AG09309 (cell line): ENCODE data around the gene AKAP8.
A peak's percentile ranks its signal among the peaks of the same experiment; 100 is the strongest.
"Not testable (repeated sequence)": the region's sequence is repeated elsewhere in the genome, so short reads cannot be mapped to it uniquely, and the experiment has no call there.

Source experiments
- DNase-seq: peaks from one replicate; pipeline ENCODE4 v3.0.0-alpha.2; 2010; ENCODE audit warnings: low read depth
- H3K4me3 ChIP-seq: 2 replicates; pipeline ENCODE4 v1.5.1; 2011; ENCODE audit warnings: mild to moderate bottlenecking, low read depth, low read length, moderate library complexity; ENCODE audit not compliant: control insufficient read depth
- CTCF ChIP-seq: IDR thresholded peaks from 2 replicates; pipeline ENCODE4 v1.5.1; 2011; ENCODE audit warnings: mild to moderate bottlenecking, low read depth, low read length, inconsistent platforms; ENCODE audit not compliant: insufficient read depth, control insufficient read depth; ENCODE audit errors: missing control alignments

Gene AKAP8

GRCh38 chr19:15398501-15399233 is 19.1 kb upstream of the AKAP8 start:
- DNase-seq = no peak
- TF ChIP-seq CTCF = no peak
- no peak overlapping the region for H3K4me3 ChIP-seq

DNA sequence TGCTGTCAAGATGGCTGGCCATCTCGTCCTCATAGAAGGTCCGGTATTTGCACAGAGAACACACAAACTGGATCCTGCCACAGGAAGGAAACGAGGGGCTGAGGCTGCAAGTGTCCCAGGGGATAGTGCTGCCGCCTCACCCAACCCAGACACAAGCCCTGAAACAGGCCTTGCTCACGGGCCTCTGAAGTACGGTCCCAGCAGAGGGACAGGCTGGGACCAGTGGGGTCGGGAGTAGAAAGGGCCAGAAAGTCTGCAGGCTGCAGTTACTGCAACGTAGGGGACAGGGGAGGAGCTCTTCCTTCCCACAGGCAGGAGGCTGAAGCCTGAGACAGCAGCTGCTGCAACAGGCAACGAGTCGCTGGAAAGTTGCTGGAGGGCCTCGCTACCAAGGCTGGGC is 18.2 kb upstream of the AKAP8 start:
- TF ChIP-seq CTCF = no peak

GRCh38 chr19:15397236-15397635 is 17.6 kb upstream of the AKAP8 start:
- no peak overlapping the region for H3K4me3 ChIP-seq
- TF ChIP-seq CTCF = no peak
- no peak for DNase-seq

More for the DNA sequence above, 18.2 kb upstream of the AKAP8 start:
- no peak for DNase-seq
- H3K4me3 ChIP-seq = no peak overlapping the region

- DNase-seq = no peak
- H3K4me3 ChIP-seq = no peak overlapping the region
- no peak for TF ChIP-seq CTCF
These were observed 16.8 kb upstream of the AKAP8 start for GRCh38 chr19:15396436-15396835.

- DNase-seq, H3K4me3 ChIP-seq: not testable (repeated sequence)
These were observed 15.7 kb upstream of the AKAP8 start for GRCh38 chr19:15395251-15395650.

GRCh38 chr19:15394426-15394825 is 14.8 kb upstream of the AKAP8 start:
- no peak for TF ChIP-seq CTCF
- DNase-seq = no peak
- no peak overlapping the region for H3K4me3 ChIP-seq

DNA sequence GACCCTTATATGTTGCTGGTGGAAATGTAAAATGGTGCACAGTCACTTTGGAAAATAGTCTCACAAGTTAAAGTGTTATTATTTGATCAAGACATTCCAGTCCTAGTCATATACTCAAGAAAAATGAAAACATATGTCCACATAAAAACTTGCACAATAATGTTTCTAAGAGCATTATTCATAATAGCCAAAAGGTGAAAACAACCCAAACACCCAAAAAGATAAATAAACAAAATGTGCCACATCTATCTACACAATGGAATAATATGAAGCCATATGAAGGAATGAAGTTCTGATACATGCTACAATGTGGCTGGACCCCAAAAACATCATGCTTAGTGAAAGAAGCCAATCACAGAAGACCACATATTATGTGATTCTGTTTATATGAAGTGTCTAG is 14.4 kb upstream of the AKAP8 start:
- no peak for TF ChIP-seq CTCF

More for the DNA sequence above, 14.4 kb upstream of the AKAP8 start:
- H3K4me3 ChIP-seq = no peak overlapping the region
- DNase-seq = peak; percentile 20
